ES-I3 (cell line): Measurements from ENCODE around the gene CEACAM16.
"Not testable (repeated sequence)": the region's sequence is repeated elsewhere in the genome, so short reads cannot be mapped to it uniquely, and the experiment has no call there.

Source experiments
- H3K36me3 ChIP-seq: 2 replicates; pipeline ENCODE4 v1.6.1; 2013; ENCODE audit warnings: mild to moderate bottlenecking, low read length, control low read depth, moderate library complexity; ENCODE audit not compliant: insufficient read depth
- H3K4me1 ChIP-seq: 2 replicates; pipeline ENCODE4 v1.6.1; 2013; ENCODE audit warnings: mild to moderate bottlenecking, control low read depth, low read length; ENCODE audit not compliant: insufficient read depth
- H3K9ac ChIP-seq: 2 replicates; pipeline ENCODE4 v1.6.1; 2013; ENCODE audit warnings: low read depth, mild to moderate bottlenecking, low read length, moderate library complexity
- H3K9me3 ChIP-seq: 2 replicates; pipeline ENCODE4 v1.6.1; 2013; ENCODE audit warnings: mild to moderate bottlenecking, low read length, moderate library complexity; ENCODE audit not compliant: control insufficient read depth, insufficient read depth

The CEACAM16 gene

DNA sequence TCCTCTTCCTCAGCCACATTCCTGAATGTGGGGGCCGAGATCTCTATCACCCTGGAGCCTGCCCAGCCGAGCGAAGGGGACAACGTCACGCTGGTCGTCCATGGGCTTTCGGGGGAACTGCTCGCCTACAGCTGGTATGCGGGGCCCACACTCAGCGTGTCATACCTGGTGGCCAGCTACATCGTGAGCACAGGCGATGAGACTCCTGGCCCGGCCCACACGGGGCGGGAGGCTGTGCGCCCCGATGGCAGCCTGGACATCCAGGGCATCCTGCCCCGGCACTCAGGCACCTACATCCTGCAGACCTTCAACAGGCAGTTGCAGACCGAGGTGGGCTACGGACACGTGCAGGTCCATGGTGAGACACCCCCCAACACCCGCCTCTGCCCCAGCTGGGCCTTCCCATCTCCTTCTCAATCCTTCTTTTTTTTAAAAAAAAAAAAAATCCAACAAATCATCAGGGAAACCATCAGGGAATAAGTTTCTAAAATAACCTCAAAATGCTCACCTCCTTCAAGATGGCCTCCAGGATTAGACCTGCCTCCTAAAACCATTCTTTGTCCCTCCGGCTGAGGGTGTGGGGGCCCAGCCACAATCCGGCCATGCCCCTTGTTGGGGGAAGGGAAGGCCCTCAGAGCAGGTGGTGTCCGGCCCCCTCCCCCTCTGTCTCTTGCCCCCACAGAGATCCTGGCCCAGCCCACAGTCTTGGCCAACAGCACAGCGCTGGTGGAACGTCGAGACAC lies 4.6 kb downstream of the CEACAM16 start:
- Histone ChIP-seq H3K9ac (no peak overlapping the region), H3K36me3 (no peaks in the 10 kb centered on the region), H3K4me1 (no peaks in the 10 kb centered on the region)

DNA sequence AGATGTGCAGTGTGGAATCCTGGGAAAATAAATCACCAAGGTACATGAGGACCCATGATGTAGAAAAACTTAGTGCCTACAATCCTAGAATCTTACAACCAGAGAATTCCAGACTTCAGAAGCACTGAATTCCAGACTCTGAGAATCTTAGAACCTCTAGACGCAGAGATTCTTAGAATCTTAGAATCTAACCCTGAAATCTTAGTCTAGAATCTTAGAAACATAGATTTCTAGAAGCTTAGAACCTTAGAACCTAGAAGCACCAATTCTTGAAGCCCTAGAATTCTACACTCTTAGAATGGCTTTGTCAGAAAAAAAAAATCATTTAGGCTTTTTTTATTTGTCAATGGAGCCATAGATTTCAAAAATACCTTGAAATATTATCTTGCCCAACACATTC lies 6.0 kb downstream of the CEACAM16 start:
- no peaks in the 10 kb centered on the region for H3K36me3 ChIP-seq
- no peaks in the 10 kb centered on the region for H3K4me1 ChIP-seq
- no peak overlapping the region for H3K9ac ChIP-seq
- H3K9me3 ChIP-seq = no peaks in the 10 kb centered on the region

More for the DNA sequence above, 4.6 kb downstream of the CEACAM16 start:
- no peaks in the 10 kb centered on the region for H3K9me3 ChIP-seq

DNA sequence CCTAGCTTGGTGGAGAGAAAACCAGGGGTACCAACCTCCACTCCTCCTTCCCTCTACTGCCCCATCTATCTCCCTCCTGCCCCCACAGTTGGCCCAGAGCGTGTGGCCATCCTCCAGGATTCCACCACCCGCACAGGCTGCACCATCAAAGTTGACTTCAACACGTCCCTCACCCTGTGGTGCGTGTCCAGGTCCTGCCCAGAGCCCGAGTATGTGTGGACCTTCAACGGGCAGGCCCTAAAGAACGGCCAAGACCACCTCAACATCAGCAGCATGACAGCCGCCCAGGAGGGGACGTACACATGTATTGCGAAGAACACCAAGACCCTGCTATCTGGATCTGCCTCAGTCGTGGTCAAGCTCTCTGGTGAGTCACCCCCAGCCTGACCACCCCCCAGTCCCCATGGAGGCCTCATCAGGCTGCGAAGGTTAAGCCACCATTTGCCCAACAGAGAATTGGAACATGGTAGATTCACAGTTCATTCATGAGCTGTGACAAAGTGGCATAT lies 6.6 kb downstream of the CEACAM16 start:
- no peak overlapping the region for H3K9ac ChIP-seq
- no peaks in the 10 kb centered on the region for H3K4me1 ChIP-seq
- H3K9me3 ChIP-seq = no peaks in the 10 kb centered on the region
- H3K36me3 ChIP-seq = no peaks in the 10 kb centered on the region

DNA sequence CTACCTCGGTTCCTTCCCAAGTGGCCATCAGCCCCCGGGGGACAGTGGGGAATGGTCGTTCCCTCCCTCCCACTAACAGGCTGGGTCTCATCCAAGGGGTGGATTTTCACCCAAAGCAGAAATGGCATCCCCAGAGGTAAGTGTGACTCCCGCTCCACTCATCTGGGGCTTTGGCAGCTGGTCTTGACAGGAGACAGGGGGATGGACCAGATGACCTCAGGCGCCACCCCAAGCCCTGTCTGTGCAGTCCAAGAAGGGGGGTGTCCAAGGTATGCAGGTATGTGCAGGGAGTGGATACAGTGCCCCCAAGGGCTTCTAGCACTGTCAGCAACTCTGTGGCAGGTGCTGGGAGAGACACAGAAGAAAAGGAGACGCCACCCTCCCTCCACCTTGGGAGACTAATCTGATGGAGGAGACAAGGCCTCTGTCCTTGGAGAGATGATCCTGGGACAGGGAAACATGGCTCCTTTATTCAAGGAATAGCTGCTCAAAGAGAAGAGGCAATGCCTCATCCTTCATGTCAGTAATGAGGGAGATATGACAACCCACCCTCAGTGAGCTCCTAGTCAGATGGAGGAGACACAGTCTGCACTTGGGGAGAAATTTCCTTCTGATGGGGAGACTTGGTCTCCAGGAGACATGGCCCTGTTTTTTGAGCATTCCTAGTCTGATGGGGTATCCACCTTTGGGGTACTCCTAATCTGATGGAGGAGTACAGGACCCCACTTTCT lies 7.7 kb downstream of the CEACAM16 start:
- no peaks in the 10 kb centered on the region for H3K9me3 ChIP-seq
- no peaks in the 10 kb centered on the region for H3K36me3 ChIP-seq
- H3K4me1 ChIP-seq = no peaks in the 10 kb centered on the region
- H3K9ac ChIP-seq = no peak overlapping the region

DNA sequence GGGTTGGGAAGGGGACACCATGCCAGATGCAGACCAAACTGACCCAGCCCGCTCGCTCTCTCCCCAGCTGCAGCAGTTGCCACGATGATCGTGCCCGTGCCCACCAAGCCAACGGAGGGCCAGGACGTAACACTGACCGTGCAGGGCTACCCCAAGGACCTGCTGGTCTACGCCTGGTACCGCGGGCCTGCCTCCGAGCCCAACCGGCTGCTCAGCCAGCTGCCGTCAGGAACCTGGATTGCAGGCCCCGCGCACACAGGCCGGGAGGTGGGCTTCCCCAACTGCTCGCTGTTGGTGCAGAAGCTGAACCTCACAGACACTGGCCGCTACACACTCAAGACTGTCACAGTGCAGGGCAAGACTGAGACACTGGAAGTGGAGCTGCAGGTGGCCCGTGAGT lies 8.8 kb downstream of the CEACAM16 start:
- H3K36me3 ChIP-seq = no peaks in the 10 kb centered on the region
- H3K4me1 ChIP-seq = no peaks in the 10 kb centered on the region
- H3K9ac ChIP-seq = no peak overlapping the region

DNA sequence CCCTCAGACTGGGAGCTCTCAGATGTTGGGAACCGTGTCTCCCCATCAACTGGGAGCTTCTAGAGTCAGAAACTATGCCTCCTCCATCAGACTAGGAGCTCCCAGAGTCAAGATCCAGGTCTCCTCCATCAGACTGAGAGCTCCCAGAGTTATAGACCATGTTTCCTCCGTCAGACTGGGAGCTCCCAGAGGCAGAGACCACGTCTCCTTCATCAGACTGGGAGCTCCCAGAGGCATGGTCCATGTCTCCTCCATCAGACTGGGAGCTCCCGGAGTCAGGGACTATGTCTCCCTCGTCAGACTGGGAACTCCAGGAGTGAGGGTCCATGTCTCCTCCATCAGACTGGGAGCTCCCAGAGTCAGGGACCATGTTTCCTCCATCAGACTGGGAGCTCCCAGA lies 10.0 kb downstream of the CEACAM16 start:
- Histone ChIP-seq H3K9me3 (no peaks in the 10 kb centered on the region), H3K36me3 (no peaks in the 10 kb centered on the region), H3K4me1 (no peaks in the 10 kb centered on the region), H3K9ac (no peak overlapping the region)

More for the DNA sequence above, 8.8 kb downstream of the CEACAM16 start:
- H3K9me3 ChIP-seq = no peaks in the 10 kb centered on the region

DNA sequence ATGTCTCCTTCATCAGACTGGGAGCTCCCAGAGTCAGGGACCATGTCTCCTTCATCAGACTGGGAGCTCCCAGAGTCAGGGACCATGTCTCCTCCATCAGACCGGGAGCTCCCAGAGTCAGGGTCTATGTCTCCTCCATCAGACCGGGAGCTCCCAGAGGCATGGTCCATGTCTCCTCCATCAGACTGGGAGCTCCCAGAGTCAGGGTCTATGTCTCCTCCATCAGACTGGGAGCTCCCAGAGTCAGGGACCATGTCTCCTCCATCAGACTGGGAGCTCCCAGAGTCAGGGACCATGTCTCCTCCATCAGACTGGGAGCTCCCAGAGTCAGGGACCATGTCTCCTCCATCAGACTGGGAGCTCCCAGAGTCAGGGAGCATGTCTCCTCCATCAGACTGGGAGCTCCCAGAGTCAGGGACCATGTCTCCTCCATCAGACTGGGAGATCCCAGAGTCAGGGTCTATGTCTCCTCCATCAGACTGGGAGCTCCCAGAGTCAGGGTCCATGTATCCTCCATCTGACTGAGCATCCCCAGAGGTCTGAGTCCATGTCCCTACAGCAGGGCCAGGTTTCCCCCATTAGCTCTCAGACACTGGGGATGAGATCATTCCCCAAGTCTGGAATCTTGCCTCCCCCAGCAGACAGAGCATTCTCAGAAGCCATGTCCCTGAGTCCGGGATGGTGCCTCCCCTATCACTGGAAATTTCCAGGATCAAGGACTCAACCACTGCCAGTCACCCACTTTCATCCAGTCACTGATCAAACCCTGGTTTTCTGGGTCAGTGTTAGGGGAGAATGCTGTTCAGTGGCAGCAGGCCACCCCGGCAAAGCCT lies 10.7 kb downstream of the CEACAM16 start:
- H3K36me3 ChIP-seq, H3K9me3 ChIP-seq, H3K9ac ChIP-seq, H3K4me1 ChIP-seq: not testable (repeated sequence)

DNA sequence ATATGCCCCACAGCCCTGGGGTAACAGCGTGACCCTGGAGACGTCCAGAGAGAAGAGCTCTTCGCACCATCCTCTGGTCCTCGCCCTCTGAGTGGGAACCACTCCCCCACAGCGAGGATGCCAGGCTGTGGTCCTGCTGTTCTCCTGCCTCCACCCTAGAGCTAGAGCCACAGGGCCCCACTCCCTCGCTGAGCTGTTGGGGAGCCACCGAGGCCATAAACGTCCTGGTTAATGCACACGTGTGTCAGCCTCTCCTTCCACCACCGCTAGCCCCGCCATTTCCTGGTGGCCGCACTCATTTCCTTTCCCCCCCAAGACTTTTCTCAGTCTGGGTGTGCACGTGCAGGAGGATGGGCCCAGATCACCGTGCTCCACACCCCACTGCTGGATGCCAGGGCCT lies 11.5 kb downstream of the CEACAM16 start:
- H3K36me3 ChIP-seq = no peaks in the 10 kb centered on the region
- H3K9ac ChIP-seq = no peak overlapping the region
- no peaks in the 10 kb centered on the region for H3K9me3 ChIP-seq
- H3K4me1 ChIP-seq = no peaks in the 10 kb centered on the region

DNA sequence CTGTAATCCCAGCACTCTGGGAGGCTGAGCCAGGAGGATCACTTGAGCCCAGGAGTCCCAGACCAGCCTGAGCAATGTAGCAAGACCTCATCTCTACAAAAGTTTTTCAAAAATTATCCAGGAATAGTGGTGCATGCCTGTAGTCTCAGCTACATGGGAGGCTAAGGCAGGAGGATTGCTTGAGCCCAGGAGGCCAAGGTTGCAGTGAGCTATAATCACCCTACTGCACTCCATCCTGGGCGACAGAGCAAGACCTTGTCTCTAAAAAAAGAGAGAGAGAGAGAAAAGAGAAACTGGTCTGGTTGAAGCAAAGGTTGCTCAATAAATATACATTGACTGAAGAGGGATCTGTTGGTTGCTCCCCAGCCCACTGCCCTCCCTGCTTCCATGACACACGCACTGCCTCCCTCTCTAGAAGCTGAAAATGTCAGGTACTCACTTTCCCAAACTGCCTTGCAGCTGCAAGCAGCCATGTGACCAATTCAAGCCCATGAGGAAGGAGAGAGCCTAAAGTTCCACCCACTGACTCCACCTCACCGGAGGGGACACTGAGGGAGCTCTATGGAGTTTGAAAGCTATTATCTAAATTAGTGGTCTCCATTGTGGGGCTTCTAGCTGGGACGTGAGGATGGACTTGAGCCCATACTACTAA lies 14.0 kb downstream of the CEACAM16 start:
- no peaks in the 10 kb centered on the region for H3K36me3 ChIP-seq
- no peak overlapping the region for H3K9ac ChIP-seq
- no peaks in the 10 kb centered on the region for H3K9me3 ChIP-seq
- H3K4me1 ChIP-seq = no peaks in the 10 kb centered on the region; the same call in 1 of the 2 replicates

DNA sequence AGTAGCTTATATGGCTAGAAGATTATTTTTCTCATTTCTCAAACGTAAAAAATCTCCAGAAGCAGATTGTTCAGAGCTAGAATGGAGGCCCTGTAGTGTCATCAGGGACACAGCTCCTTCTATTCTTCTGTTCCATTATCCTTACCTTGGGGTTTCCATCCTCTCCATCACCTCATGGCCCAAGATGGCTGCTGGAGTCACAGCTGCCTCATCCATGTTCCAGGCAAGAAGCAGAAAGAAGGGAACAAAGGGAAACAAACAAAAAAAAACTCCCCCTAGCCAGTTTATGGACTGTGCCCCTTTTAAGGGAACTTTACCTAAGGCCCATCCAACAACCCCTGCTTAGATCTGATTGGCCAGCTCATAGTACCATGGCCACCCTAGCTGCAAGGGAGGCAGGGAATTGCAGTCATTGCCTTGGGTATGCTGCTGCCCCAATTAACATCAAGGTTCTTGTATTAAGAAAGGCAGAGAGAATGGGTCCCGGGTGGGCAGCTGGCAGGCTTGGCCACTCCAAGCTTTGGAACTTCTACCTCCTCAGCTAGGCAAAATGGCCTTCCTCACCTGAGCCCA lies 15.7 kb downstream of the CEACAM16 start:
- Histone ChIP-seq H3K9ac (no peak overlapping the region), H3K36me3 (no peaks in the 10 kb centered on the region), H3K4me1 (peaks cover 10% of the 10 kb centered on the region; the same call in 1 of the 2 replicates), H3K9me3 (no peaks in the 10 kb centered on the region)

DNA sequence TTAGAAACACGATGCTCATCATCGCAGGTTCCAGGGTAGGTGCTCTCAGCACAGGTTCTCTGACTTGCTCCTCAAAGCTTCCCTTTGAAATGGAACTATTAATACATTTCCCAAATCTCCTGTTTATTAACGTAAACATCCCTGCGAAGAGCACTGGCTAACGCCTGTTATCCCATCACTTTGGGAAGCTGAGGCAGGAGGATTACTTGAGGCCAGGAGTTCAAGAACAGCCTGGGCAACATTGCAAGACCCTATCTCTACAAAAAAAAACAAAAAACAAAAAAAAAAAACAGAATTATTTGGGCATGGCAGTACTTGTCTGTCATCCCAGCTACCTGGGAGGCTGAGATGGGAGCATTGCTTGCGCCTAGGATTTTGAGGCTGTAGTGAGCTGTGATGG lies 18.7 kb downstream of the CEACAM16 start:
- H3K9me3 ChIP-seq = no peaks in the 10 kb centered on the region
- H3K9ac ChIP-seq = no peak overlapping the region
- peaks cover 18% of the 10 kb centered on the region for H3K4me1 ChIP-seq
- no peaks in the 10 kb centered on the region for H3K36me3 ChIP-seq

DNA sequence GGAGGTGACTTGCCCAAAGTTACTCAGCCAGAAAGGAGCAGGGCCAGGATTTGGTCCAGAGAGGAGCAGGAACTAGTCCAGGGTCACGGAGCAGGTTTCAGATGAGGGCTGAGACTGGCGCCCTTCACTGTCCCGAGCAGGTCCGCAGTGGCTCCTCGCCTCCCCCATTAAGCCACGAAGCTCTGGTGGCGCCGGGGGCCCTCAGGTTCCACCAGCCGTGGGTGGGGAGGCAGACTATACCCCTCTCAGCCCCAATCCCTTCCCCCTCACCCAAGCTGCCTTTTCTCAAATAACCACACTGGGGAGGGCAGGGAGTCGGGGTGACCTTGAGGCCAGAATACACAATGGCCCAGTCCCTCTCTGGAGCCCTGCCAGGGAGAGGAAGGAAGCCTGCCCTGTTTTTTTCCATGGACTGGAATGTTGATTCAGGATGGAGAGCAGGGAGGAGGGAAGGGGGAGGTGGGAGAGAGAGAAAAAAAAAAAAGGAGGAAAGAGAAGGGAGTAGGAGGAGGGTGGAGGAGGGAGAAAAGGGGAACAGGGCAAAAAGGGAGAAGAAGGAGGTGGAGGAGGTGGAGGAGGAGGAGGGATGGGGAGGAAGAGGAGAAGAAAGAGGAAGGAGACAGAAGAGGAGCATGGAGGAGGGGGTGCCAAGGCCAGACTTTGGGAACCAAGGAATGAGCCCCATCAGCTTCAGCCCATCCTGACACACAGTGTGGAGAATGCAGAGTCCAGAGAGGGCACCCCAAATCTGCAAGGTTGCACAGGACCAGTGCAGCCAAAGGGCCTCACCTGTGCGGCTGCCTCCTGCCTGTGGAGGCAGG lies 19.7 kb downstream of the CEACAM16 start:
- H3K4me1 ChIP-seq = peaks cover 18% of the 10 kb centered on the region
- H3K36me3 ChIP-seq = no peaks in the 10 kb centered on the region
- H3K9ac ChIP-seq = peak overlapping the region; percentile 35
- H3K9me3 ChIP-seq = no peaks in the 10 kb centered on the region

DNA sequence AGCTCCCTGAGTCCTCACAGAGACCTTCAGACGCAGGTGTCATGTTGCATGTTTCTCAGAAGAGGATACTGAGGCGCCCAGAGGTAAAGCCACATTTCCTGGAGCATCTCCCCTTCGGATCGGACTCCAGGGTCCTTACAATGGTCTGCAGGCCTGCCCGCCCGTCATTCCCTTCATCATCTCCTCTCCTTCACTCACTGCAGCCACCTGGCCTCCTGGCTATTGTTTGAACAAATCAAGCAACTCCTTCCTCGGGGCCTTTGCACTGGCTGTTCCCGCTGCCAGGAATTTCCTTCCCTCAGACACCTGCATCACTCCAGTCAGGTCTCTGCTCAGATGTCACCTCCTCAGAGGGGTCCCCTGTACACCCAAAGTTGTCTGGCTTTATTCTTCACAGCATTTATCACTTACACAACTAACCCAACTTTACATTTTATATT lies 20.3 kb downstream of the CEACAM16 start:
- no peaks in the 10 kb centered on the region for H3K36me3 ChIP-seq
- H3K9me3 ChIP-seq = no peaks in the 10 kb centered on the region
- no peak overlapping the region for H3K9ac ChIP-seq
- peaks cover 18% of the 10 kb centered on the region for H3K4me1 ChIP-seq
